Common myeloid progenitor, CD34-positive (primary cell): Measurements from ENCODE around the gene C2orf92. TPM values are rescaled to one million over a fixed set of nuclear protein-coding genes. Genes with fewer than 3 reads are reported as not detected.
"Not testable (repeated sequence)": the region's sequence is repeated elsewhere in the genome, so short reads cannot be mapped to it uniquely, and the experiment has no call there.

Source experiments
- CTCF ChIA-PET: fragments of 350-600 bp; sonication (Branson Sonifier 250); formaldehyde crosslinking; loops from one replicate; lab custom pipeline; 2021; ENCODE audit warnings: antibody characterized with exemption; lab: Charles Lee
- POLR2A ChIA-PET: fragments of 350-600 bp; sonication (Branson Sonifier 250); formaldehyde crosslinking; loops from one replicate; lab custom pipeline; 2021; ENCODE audit warnings: antibody characterized with exemption; lab: Charles Lee
- DNase-seq, 3 donors: peaks; one replicate each; pipeline versions ENCODE4 v3.0.0 to v3.0.0-alpha.2; 2013
- H3K27ac ChIP-seq, 2 experiments: 1 replicate in 1 of 2; 2 replicates in 1 of 2; pipeline ENCODE4 v1.7.0; 2013; ENCODE audit warnings: inconsistent platforms in 2 of 2, low read length in 2 of 2, mild to moderate bottlenecking in 2 of 2, low read depth in 1 of 2, moderate library complexity in 1 of 2; ENCODE audit not compliant: severe bottlenecking in 2 of 2, insufficient read depth in 1 of 2, poor library complexity in 1 of 2
- H3K27me3 ChIP-seq, 5 experiments: replicated peaks in 2 of 5; 1 replicate in 3 of 5; 2 replicates in 2 of 5; pipeline versions ENCODE4 v1.6.1 to v1.7.0; 2013; ENCODE audit warnings: low read length in 4 of 5, mild to moderate bottlenecking in 2 of 5, moderate library complexity in 2 of 5, inconsistent platforms in 1 of 5; ENCODE audit not compliant: insufficient read depth in 5 of 5, control insufficient read depth in 4 of 5
- H3K36me3 ChIP-seq, 4 experiments: 1 replicate in 2 of 4; 2 replicates in 2 of 4; pipeline versions ENCODE4 v1.6.1 to v1.7.0; 2013; ENCODE audit warnings: low read length in 3 of 4, control low read depth in 1 of 4, mild to moderate bottlenecking in 1 of 4; ENCODE audit not compliant: control insufficient read depth in 4 of 4, insufficient read depth in 4 of 4
- H3K4me1 ChIP-seq, 4 experiments: 1 replicate in 3 of 4; 2 replicates in 1 of 4; pipeline versions ENCODE4 v1.6.1 to v1.7.1; 2013; ENCODE audit warnings: low read length in 3 of 4, mild to moderate bottlenecking in 3 of 4, control low read depth in 1 of 4, inconsistent platforms in 1 of 4, moderate library complexity in 1 of 4; ENCODE audit not compliant: control insufficient read depth in 4 of 4, insufficient read depth in 4 of 4; ENCODE audit errors: control extremely low read depth in 1 of 4
- H3K4me3 ChIP-seq, 7 experiments: 1 replicate in 4 of 7; 2 replicates in 3 of 7; pipeline versions ENCODE4 v1.5.1 to v1.7.0; 2013; ENCODE audit warnings: mild to moderate bottlenecking in 7 of 7, low read length in 6 of 7, moderate library complexity in 6 of 7, inconsistent platforms in 2 of 7, low read depth in 2 of 7, control low read depth in 1 of 7; ENCODE audit not compliant: insufficient read depth in 4 of 7, control insufficient read depth in 1 of 7; ENCODE audit errors: extremely low read depth in 1 of 7
- H3K9me3 ChIP-seq, 5 experiments: 1 replicate in 4 of 5; 2 replicates in 1 of 5; pipeline versions ENCODE4 v1.6.1 to v1.7.1; 2013; ENCODE audit warnings: low read length in 4 of 5, mild to moderate bottlenecking in 2 of 5, inconsistent platforms in 1 of 5, low read depth in 1 of 5, moderate library complexity in 1 of 5; ENCODE audit not compliant: control insufficient read depth in 4 of 5, insufficient read depth in 2 of 5; ENCODE audit errors: control extremely low read depth in 1 of 5
- WGBS: methylation state at CpG from one replicate; pipeline ENCODE4 v1.1.5; 2013; ENCODE audit not compliant: insufficient coverage; 5-methylcytosine and 5-hydroxymethylcytosine counted together
- polyA plus RNA-seq: library from polyadenylated mRNA; unstranded; fragments of 120-200 nt; gene quantifications from one replicate; pipeline ENCODE4 v1.2.1, GENCODE V29; 2013

The C2orf92 gene
- polyA plus RNA-seq = 13.2 TPM

DNA sequence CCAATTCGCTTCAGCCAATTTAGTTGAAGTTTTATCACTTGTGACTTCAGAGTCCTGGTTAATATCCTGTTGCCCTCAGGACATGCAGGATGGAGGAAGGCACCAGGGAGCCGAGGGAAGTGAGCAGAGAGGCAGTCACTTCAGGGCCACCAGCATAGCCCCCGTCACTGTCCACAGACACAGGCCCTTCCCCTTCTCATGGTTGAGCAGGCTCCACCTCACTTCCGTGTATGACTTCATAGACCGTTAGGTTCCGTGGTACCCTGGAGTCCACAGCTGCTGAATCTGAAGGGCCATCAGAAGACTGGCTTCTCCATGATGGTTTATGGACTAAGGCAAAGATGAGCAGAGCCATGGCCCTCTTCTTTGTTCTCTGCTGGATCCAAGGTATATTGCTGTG, at the start of gene C2orf92:
C2orf92 (plus strand) TSS at position 266 of the 400 bp plus-strand sequence; CDS start at position 342, 76 bp downstream.
- ChIA-PET CTCF (interaction anchor here (1.4 to 1.6 kb wide), 2 partner anchors 27 to 30 kb away, joined by 6 to 8 read pairs; no protein-coding TSS in a partner anchor), POLR2A (no interaction called here)
- no peak within 1 kb of the TSS for H3K4me3 ChIP-seq

DNA sequence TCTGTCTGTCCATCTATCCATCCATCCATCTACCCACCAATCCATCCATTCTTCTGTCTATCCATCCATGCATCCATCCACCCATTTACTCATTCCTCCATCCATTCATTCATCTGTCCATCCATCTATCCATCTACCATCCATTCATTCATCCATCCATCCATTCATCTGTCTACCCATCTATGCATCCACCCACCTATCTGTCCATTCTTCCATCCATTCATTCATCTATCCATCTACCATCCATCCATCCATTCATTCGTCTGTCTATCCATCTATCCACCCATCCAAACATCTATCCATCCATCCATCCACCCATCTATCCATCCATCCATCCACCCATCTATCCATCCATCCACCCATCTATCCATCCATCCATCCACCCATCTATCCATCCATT, 49.0 kb upstream of the C2orf92 start:
- 100% methylated on average over 1 of the region's 1 CpG for WGBS
- CTCF ChIA-PET, H3K4me1 ChIP-seq, H3K9me3 ChIP-seq, H3K27me3 ChIP-seq, POLR2A ChIA-PET, H3K36me3 ChIP-seq, H3K4me3 ChIP-seq, DNase-seq, H3K27ac ChIP-seq: not testable (repeated sequence)

More for the DNA sequence above, at the start of gene C2orf92:
- Histone ChIP-seq H3K9me3 (no peaks in the 10 kb centered on the region), H3K27ac (no peak within 1 kb of the TSS), H3K4me1 (peaks cover 4 to 25% (median 23%) of the 10 kb centered on the region in 4 experiments), H3K27me3 (no peaks in the 10 kb centered on the region), H3K36me3 (no peaks in the 10 kb centered on the region)
- 97% methylated on average over 5 of the region's 6 CpGs for WGBS
- no peak for DNase-seq

DNA sequence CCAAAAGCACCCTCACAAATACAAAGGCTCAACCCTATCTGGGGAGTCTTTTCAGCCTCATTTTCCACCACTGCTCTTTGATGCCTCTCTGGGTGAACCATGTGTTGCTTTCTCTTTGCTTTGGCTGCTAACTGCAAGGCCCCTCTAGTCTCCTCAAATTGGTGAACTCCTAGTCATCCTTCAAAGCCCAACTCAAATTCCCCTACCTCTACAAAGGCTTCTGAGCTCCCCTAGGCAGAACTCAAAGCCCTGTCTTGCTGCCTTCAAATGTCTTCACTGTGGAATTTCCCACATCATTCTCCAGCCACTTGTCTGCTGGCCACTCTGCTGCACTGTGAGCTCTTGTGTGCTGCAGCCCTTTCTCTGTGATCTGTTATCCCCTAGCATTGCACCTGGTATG, 46.5 kb upstream of the C2orf92 start:
- H3K27ac ChIP-seq, H3K36me3 ChIP-seq, DNase-seq, H3K9me3 ChIP-seq, H3K4me3 ChIP-seq, H3K27me3 ChIP-seq, POLR2A ChIA-PET, H3K4me1 ChIP-seq, CTCF ChIA-PET: not testable (repeated sequence)

DNA sequence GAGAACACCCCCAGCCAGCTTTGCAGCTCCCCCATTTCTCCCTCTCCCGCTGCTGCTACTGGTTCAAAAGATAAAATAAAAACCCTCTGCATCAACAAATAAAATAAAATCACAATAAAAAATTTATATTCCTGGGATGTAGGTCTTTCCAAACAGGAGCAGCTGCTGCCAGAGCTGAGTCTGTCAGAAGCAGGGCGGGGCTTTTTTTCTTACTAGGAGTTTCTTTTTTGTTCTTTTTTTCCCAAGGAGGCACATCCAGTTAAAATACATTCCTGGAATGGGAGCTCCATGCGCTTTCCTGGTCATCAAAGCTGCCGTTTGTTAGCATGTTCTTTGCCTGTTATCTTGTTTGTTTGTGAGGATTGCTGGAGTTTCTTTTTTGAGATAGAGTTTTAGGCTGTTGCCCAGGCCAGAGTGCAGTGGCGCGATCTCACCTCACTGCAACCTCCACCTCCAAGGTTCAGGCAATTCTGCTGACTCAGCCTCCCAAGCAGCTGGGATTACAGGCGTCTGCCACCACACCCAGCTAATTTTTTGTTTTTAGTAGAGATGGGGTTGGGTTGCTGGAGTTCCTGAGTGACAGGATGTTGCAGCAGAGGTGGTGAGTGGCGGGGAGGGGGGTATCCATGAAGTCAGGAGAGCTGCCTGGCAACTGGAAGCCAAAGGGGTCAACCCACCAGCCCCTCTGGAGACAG, 44.0 kb upstream of the C2orf92 start:
- H3K27me3 ChIP-seq, H3K36me3 ChIP-seq, H3K9me3 ChIP-seq, CTCF ChIA-PET, H3K27ac ChIP-seq, H3K4me1 ChIP-seq, H3K4me3 ChIP-seq, DNase-seq, POLR2A ChIA-PET: not testable (repeated sequence)
- WGBS = no CpG with 5 or more reads among the region's 8 CpGs

DNA sequence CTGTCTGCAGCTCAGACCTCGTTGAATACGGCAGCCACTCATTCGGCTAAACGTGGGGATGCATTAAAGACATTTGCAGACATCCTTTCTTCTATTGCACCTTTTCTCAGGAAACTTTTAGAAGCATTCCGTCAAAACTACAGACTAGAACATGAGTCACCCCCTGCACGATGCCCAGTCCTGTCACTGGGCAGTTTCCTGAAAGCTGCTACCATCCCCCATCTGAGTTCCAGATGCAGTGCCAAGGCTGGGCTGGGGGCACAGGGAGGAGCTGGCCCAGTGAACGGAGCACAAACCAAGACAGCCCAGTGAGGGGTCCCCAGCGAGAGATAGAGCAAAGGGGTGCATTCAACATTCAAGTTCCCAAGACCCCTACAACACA, 43.5 kb upstream of the C2orf92 start:
- H3K27ac ChIP-seq, H3K27me3 ChIP-seq, H3K9me3 ChIP-seq, CTCF ChIA-PET, H3K4me3 ChIP-seq, DNase-seq, H3K36me3 ChIP-seq, H3K4me1 ChIP-seq, POLR2A ChIA-PET: not testable (repeated sequence)
- WGBS = 92% methylated on average over 5 of the region's 8 CpGs

DNA sequence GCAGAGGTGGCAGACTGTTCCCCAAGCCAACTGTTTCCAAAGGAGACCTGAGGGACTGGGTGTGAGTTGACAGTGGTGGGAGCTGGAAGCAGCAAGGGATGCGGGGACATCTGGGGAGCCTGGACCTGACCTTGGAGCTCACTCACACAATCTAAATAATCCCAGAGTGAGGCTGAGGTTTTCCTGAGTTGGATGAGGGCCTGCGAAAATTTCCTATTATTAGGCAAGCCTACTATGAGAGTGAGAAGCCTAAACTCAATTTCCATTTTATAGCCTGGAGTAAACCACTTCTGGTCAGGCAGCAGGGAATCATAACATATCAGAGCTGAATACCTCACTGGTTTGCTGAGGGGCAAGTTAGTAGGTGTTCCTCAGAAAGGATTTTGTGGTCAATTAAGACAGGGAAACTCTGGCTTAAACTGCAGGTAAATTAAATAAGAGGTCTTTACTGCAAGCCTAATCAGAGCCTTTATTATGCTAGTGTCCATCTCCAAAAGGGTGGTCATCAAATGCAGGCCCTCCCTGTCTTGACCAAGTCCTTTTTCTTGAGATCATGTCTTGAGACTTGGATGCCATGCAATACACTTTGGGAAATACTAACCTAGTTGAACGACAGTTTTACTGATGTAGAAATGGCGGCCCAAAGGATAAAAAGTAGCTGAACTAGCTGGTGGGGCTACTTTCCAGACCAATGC, 25.3 kb upstream of the C2orf92 start:
- H3K36me3 ChIP-seq = peaks cover 8 to 23% (median 13%) of the 10 kb centered on the region in 4 experiments
- H3K27ac ChIP-seq = no peak overlapping the region
- no CpG with 5 or more reads among the region's 4 CpGs for WGBS
- peaks cover 3 to 22% (median 18%) of the 10 kb centered on the region in 4 experiments for H3K4me1 ChIP-seq
- DNase-seq = no peak
- CTCF ChIA-PET = interaction anchor here (4.0 to 10.0 kb wide), 2 partner anchors 19 to 54 kb away, joined by 31 to 85 read pairs; partner anchors contain the start of gene ACTR1B
- POLR2A ChIA-PET = interaction anchor here (4.6 kb wide), 1 partner anchor 18 kb away, joined by 51 read pairs; the partner anchor contains the start of gene ACTR1B
- H3K27me3 ChIP-seq = no peaks in the 10 kb centered on the region
- no peak overlapping the region for H3K4me3 ChIP-seq
- no peaks in the 10 kb centered on the region for H3K9me3 ChIP-seq
